Sciatic nerve (tissue), 2 donors: Measurements from ENCODE around the gene CCDC183. TPM values are rescaled to one million over a fixed set of nuclear protein-coding genes. Genes with fewer than 3 reads are reported as not detected.

Source experiments
- ATAC-seq: fragments of 200-7000 bp; cut with Tn5 transposase; one replicate; pipeline ENCODE4 v1.9.1; 2020; ENCODE audit warnings: mild to moderate bottlenecking, moderate library complexity
- DNase-seq: peaks from one replicate; pipeline ENCODE4 v3.0.0-alpha.2; 2020; ENCODE audit warnings: low spot score
- intact Hi-C: fragments of 100-400 bp; cut with DNase I; formaldehyde crosslinking; loops from one replicate; pipeline ENCODE4 v1.14.2; 2022
- total RNA-seq: library from RNA; stranded (reverse); fragmentation: NEBNext Ultra II Directional; extraction: Animal tissue kit (Norgen Biotek cat#: 25700); gene quantifications from one replicate; pipeline ENCODE4 v1.2.1, GENCODE V29; 2021
- donor health status: DM: no; HTN: no; CAD: no.
- donor health status: DM: no; HTN: no; CAD: no.

CCDC183 gene
- total RNA-seq, 1 donor from 2014 or later, result 2.5 TPM

- intact Hi-C loops, result no loop called here
- no peak for ATAC-seq
Measured at GRCh38 chr9:136808806-136809158, 12.6 kb downstream of the CCDC183 start.

GRCh38 chr9:136814725-136815421, 18.7 kb downstream of the CCDC183 start:
- no peak for ATAC-seq
- DNase-seq, result no peak
- intact Hi-C loops, result no loop called here

More at GRCh38 chr9:136808806-136809158, 12.6 kb downstream of the CCDC183 start:
- DNase-seq, result no peak

- no peak for ATAC-seq
- intact Hi-C loops, result no loop called here
- no peak for DNase-seq
Measured at GRCh38 chr9:136815422-136815782, 19.3 kb downstream of the CCDC183 start.

GRCh38 chr9:136820971-136821825, 25.1 kb downstream of the CCDC183 start:
- ATAC-seq, result peak; percentile 45
- intact Hi-C loops, result no loop called here
- DNase-seq, result no peak

GRCh38 chr9:136821826-136822544, 25.8 kb downstream of the CCDC183 start:
- intact Hi-C loops, result no loop called here
- DNase-seq (no peak), ATAC-seq (no peak)

GRCh38 chr9:136823136-136824046, 27.3 kb downstream of the CCDC183 start:
- intact Hi-C loops, result no loop called here

GRCh38 chr9:136824496-136825225, 28.5 kb downstream of the CCDC183 start:
- no peak for DNase-seq
- intact Hi-C loops, result no loop called here
- ATAC-seq, result no peak

More at GRCh38 chr9:136823136-136824046, 27.3 kb downstream of the CCDC183 start:
- DNase-seq (no peak), ATAC-seq (no peak)

- no peak for DNase-seq
- ATAC-seq, result no peak
Measured at GRCh38 chr9:136825295-136826187, 29.4 kb downstream of the CCDC183 start.

GRCh38 chr9:136826188-136826541, 30.0 kb downstream of the CCDC183 start:
- ATAC-seq, result no peak
- intact Hi-C loops, result no loop called here
- DNase-seq, result no peak

More at GRCh38 chr9:136825295-136826187, 29.4 kb downstream of the CCDC183 start:
- intact Hi-C loops, result no loop called here

- intact Hi-C loops, result no loop called here
- ATAC-seq (no peak), DNase-seq (no peak)
Measured at GRCh38 chr9:136826703-136827582, 30.8 kb downstream of the CCDC183 start.

- ATAC-seq (no peak), DNase-seq (no peak)
- intact Hi-C loops, result no loop called here
Measured at GRCh38 chr9:136827794-136828473, 31.8 kb downstream of the CCDC183 start.

GRCh38 chr9:136828474-136829140, 32.5 kb downstream of the CCDC183 start:
- DNase-seq, result no peak
- intact Hi-C loops, result no loop called here
- no peak for ATAC-seq

- DNase-seq, result no peak
- ATAC-seq, result no peak
- intact Hi-C loops, result no loop called here
Measured at GRCh38 chr9:136829412-136829811, 33.3 kb downstream of the CCDC183 start.

GRCh38 chr9:136829981-136830885, 34.1 kb downstream of the CCDC183 start:
- intact Hi-C loops, result no loop called here
- ATAC-seq, result peak; percentile 9
- no peak for DNase-seq
